HG03108 (cell line): ENCODE measurements around the gene ISL2.

Source experiments
- ATAC-seq: cut with Tn5 transposase; IDR thresholded peaks from one replicate; pipeline ENCODE4 v1.9.1; 2021; ENCODE audit warnings: moderate library complexity; ENCODE audit not compliant: unreplicated experiment

The ISL2 gene

GRCh38 chr15:76327191-76328105 lies 9.1 kb upstream of the ISL2 start:
- ATAC-seq: no peak

- ATAC-seq: no peak
Observed at GRCh38 chr15:76328106-76328696, 8.4 kb upstream of the ISL2 start.

- ATAC-seq: no peak
Observed at GRCh38 chr15:76328958-76329357, 7.6 kb upstream of the ISL2 start.

DNA sequence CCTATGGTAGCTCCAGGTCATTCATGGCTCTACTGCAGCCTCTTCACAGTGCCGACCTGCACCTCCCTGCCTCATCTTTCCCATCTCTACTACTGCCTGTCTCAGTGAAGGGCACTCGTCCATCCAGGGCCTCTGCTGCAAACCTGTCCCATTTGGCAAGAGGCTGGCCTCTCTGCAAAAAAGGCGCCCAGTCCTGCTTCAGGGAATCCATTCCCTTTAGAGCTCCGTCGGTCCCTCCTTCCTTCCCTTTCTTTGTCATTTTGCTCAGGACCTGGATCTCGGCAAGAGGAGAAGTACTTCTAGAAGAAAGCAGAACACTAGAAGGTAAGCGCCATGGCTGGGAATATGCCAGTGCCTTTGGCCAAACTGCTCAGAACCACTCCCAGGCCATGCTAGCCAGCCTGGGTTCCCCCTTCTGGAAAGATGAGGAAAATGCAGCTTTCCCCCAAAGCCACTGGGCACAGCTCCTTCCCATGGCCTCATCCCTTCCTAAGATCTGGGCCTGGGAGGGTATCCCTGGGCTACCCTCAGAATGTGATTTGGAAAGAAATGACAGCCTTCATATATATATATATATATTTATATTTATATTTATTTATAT lies 6.4 kb upstream of the ISL2 start:
- ATAC-seq: no peak

DNA sequence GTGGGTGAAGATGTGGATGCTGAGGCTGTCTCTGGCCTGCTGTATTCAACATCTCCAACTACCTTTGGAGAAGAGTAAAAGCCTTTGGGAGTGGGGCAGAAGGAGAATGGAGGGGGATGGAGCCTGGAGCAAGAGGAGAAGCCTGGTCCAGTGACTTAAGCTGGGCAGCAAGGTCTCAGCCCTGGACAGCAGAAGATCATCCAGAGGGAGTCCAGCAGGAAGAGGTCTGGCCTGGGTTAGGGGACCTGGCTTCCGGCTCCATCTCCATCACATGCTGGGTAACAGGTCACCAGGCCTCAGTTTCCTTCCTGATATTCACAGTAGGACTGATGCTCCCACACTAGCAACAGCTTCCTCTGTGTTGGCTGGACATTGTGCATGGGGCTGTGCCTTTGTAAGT lies 3.8 kb upstream of the ISL2 start:
- no peak for ATAC-seq

- no peak for ATAC-seq
Observed at GRCh38 chr15:76333309-76333708, 3.3 kb upstream of the ISL2 start.

GRCh38 chr15:76333720-76334437 lies 2.7 kb upstream of the ISL2 start:
- no peak for ATAC-seq

DNA sequence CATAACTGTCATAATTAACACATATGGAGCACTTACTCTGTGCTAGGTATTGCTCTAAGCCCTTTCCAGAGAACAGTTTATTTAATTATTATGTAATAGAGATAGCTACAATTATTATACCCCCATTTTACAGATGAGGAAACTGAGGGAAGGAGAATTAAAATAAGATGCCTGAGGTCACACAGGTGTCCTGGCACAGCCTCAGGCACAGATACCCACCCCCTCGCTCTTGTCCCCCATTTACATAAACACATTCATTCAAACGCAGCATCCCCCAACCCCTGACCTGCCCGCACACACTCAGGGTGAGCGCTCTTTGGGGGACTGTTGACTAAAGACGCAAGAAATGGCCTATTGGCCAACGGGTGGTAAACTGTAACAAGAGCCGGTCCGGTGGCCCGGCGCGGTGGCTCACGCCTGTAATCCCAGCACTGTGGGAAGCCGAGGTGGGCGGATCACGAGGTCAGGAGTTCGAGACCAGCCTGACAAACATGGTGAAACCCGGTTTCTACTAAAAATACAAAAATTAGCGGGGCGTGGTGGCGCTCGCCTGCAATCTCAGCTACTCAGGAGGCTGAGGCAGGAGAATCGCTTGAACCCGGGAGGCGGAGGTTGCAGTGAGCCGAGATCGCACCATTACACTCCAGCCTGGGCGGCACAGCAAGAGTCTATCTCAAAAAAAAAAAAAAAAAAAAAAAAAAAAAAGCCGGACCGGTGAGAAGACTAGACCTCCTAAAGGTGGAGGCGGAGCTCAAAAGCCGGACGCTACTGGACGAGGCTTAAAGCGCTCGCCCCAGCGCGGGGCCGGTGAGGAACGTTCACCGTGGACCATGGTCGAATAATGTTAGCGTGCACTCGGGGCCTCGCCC lies 1.9 kb upstream of the ISL2 start:
- no peak for ATAC-seq

DNA sequence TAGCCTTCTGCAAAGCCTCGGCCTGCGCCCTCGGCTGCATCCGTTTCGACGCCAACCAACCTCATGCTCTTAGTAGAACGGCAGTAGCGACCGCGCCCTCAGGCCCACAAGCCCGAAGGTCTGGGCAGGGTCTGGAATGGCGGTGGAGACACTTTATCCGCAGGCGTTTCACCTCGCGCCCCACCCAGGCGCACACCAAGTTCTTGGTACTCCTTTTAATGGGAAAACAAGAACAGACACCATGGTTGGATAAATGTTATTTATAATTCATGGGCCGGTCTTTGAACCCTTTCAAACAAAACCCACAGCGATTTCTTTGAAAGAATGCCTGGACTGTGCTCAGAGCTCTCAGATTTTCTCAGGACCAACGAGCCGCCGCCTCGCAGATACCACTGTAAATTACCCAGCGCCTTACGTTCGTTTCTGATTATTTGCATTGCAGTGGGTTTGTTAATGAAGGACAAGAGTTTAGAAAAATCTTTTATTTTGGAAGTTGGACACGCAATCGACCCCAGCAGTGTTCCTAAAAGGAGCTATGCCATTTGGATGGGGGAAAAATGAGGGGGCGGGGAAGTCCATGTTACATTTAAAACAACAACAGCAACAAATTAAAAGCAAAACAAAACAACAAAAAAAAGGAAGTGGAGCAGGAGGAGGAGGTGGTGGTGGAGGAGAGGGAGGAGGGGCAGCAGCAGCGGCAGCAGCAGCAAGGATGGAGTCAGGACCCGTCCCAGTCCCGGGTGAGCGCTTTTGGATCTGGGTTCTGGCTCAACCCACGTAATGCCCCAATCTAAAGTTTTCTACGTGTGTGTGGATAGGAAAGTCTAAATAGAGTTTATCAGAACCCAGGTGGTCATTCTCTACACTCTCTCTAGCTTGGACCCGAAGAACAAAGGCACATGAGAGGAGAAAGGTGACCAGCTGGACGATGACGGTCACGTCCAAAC lies 993 bp upstream of the ISL2 start:
- ATAC-seq: no peak

- ATAC-seq: no peak
Observed at GRCh38 chr15:76337059-76337695, 604 bp downstream of the ISL2 start.

DNA sequence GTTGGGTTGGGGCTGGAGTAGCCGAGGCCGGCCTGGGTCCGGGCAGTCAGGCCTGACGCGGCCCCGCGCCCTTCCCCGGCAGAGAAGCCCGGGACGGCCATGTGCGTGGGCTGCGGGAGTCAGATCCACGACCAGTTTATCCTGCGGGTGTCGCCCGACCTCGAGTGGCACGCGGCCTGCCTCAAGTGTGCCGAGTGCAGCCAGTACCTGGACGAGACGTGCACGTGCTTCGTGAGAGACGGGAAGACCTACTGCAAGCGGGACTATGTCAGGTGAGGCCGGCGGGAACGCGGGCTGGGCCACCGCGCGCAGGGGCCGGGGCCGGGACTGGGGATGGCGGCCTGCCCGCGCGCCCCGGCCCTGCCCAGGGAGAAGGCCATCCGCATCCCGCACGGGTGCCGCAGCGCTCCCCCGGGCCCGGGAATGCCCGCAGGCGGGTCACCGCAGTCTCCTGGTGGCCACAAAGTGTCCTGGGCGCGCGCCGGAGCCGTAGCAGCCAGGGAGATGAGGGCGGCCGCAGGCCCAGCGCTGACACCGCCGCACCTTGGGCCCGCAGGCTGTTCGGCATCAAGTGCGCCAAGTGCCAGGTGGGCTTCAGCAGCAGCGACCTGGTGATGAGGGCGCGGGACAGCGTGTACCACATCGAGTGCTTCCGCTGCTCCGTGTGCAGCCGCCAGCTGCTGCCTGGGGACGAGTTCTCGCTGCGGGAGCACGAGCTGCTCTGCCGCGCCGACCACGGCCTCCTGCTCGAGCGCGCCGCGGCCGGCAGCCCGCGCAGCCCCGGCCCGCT lies 1.3 kb downstream of the ISL2 start:
- no peak for ATAC-seq

- ATAC-seq: no peak
Observed at GRCh38 chr15:76338486-76339304, 2.1 kb downstream of the ISL2 start.

DNA sequence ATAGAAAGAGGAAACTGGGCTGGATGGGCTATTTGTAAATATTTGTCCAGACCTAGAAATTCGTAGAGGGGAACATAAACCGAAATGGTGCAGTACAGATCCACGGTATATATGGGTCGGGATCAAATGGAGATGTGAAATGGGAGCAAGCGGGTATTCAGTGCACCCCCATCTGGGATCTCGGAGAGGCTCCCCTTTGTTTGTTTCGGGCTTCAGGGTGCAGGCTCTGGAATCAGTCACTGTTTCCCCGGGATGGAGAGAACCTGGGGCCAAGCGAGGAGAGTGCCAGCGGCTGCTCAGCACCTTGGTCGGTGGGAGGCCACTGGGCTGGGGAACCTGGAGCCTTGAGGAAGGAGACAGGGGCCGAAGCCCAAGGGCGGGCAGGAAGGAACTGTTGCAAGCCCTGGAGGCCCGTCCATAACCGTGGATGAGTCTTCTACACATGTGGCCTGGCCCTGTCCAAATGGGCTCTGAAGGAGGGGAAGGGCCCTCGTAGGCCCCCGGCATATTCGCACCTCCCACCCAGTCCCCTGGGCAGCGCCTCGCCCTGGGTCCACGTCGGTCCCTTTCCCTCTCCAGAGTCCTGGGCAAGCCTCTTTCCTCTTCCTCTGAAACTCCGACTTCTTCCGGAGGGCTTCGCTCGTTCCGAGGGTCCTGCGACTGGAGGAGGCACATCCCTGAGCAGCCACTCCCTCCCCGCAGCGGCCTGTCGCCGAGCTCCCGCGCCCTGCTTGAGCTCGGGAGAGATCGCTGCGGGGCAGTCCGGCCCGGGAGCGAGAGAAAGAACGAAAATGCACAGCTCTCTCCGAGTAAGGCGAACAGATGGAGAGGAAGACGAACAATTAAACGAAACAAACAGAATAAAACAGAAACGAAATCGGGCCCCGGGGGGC lies 3.0 kb downstream of the ISL2 start:
- ATAC-seq: no peak

DNA sequence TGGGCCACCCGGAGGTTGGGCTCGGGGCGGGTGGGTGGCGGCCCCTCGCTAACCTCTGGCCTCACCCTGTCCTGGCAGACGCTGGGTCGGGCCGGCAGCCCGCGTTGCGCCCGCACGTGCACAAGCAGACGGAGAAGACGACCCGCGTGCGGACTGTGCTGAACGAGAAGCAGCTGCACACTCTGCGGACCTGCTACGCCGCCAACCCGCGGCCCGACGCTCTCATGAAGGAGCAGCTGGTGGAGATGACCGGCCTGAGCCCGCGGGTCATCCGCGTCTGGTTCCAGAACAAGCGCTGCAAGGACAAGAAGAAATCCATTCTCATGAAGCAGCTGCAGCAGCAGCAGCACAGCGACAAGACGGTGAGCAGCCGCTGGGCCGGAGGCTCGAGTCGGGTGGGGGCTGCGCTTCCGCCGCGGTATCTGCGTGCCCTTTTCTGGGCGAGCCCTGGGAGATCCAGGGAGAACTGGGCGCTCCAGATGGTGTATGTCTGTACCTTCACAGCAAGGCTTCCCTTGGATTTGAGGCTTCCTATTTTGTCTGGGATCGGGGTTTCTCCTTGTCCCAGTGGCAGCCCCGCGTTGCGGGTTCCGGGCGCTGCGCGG lies 3.7 kb downstream of the ISL2 start:
- ATAC-seq: no peak

GRCh38 chr15:76340803-76341365 lies 4.3 kb downstream of the ISL2 start:
- no peak for ATAC-seq
